GM19372 (cell line): ENCODE measurements around the gene COBL.

Experiments used
- ATAC-seq: cut with Tn5 transposase; IDR thresholded peaks from one replicate; pipeline ENCODE4 v1.9.1; 2021; ENCODE audit warnings: mild to moderate bottlenecking, low read depth, moderate library complexity; ENCODE audit not compliant: unreplicated experiment

Gene COBL

GRCh38 chr7:51236470-51237132 is 80.0 kb downstream of the COBL start:
- ATAC-seq: no peak

DNA sequence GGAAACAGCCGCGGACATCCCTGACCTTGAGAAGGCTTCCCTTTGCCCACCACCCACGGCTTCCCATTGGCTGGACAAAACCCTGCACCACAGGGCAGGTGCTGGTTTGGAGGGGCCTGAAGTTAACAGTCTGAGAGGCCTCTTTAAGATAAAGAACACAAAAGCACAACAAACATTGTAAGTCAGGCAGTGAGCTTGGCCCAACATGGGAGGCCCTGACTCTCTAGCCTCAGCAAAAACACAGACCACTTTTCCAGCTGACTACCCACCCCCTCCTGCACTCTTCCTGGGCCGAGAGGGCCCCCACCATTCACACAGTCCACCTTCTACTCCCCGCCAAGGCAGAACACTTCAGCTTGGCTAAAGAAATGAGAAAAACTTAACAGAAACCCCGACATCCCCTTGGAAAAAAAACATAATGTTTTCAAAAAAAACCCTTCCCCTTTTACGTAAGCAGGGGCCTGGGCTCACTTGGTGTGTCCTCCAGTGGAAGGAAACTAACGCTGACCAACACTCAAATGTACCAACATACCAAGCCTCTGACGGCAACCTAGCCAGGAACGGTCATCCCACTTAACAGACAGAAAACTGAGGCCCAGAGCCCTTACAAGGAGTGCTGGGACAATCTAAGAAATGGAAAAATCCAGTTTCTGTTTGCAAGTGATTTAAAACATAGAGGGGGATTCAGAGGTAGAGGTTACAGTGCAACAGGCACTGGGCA is 80.9 kb downstream of the COBL start:
- no peak for ATAC-seq

- ATAC-seq: no peak
These were observed 81.8 kb downstream of the COBL start for GRCh38 chr7:51234609-51235308.

DNA sequence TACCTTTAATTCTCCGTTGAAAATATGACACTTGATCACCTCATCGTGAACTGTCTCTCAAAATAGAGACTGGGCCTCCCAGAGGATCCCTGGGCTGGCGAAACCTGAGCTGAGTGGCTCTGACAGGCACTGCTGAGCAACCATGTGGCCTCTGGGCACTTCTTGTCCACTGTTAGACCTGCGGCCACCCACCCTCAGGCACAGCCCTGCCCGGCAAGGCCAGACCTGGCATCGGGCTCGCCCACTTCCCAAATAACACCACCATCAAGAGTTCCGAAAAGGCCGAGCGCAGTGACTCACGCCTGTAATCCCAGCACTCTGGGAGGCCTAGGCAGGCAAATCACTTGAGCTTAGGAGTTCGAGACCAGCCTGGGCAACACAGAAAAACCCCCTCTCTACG is 82.5 kb downstream of the COBL start:
- ATAC-seq: no peak

DNA sequence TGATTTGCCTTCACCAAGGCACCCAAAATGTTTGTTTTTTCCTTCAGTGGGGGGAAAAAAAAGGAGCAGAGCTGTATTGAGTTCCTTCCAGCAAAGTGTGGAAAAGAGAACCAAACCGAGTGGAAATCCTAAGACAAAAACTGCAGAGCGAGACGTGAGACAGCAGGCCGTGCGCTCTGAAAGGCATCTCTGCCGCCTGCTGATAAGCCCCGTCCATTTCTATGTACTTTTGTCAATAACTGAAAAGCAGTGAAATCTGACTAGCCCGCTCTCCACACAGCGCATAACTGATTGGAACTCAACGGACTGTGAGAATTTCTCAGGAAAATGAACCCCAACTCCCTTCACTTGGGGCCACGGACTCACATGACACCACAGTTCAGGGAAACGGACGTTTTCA is 83.2 kb downstream of the COBL start:
- ATAC-seq: no peak

DNA sequence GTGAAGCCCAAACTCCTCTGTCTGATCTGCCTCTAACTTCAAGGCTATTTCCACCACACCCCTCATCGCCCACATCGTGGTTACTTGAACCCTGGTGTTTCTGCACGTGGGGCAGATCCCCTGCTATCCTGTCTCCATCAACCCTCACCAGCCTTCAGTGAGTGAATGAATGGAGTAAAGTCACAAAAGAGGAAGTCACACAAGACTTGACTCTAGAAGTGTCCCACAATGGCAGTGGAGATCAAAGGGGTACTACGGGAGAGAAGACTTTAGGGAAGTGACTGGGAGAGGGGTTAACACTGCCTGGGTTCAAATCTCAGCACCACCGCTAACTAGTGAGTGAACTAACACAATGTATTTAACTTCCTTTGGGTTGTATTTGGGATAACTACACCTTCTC is 85.9 kb downstream of the COBL start:
- ATAC-seq: no peak

- ATAC-seq: no peak
These were observed 86.3 kb downstream of the COBL start for GRCh38 chr7:51230324-51230625.

DNA sequence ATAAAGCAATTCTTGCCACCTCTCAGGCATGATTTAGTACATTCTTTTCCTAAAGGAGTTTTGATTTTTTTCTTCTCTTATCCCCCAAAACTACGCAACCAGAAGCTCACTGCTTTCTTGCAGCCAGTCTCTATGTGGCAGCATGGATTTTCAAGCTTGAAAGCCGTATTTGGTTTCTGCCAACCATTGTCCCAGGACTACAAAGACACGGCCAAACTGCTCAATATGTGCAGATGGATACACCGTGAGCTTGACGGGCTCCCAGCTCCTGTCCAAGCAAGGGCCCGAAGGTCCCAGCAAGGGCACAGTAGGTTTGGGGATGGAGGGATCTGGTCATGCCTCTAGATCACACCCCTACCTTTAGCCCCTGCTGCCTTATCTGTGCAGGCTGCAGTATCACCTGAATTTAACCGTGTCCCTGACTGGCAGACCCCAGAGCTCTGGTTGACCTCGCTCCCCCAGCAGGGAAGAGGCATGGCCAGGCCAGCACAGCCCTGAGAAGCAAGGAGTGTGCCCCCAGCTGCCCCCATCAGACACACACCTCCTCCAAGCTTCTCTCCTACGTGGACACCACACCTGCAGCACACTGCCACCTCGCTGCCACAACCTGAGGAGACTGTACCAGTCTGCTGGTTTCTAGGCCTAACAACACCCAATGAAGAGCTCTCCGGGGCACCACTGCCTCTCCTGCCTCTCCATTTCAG is 86.8 kb downstream of the COBL start:
- ATAC-seq: no peak

DNA sequence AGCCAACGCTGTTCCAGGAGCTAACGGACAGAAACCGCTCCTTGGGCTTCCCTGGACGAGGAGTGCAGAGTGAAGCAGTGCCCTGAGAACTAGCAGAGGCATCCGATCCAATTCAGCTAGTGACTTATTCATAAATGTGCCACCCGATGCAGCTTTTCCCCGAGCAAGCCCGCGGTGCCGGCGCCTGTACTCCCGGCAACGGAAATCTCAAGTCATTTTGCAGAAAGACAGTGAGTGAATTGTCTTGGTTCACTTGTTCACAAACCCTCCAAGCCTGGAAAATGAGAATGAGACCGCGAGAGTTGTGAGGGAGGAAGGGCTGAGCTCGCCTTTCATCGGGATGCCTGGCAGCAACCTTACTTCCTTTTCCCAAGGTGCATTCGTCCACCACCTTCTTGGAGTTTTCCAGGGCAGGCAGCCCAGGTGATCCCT is 87.5 kb downstream of the COBL start:
- no peak for ATAC-seq

DNA sequence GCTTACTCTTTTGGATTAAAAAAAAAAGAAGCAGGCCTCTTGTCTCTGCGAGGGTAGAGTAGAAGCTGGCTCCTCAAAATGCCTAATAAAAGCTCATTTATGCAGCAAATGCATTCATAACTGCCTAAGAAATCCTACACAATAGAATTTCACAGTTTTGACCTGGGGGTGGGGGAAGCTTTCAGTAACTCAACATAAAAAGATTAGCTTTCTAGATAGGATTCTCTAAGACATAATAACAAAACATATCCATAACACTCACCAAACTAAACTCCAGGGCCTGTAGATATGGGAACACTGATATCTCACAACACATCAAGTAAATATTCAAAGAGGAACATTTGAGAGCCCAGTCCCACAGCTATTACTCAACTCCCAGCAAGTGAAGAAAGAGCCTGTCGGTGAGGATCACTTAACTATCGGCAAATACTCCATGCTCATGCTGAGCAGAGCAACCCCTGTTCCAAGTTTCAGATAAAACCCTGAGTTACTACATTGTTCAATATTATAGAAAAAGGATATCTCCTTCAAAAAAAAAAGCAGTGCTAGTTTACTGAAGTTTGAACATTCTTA is 88.1 kb downstream of the COBL start:
- ATAC-seq: no peak

- no peak for ATAC-seq
These were observed 88.7 kb downstream of the COBL start for GRCh38 chr7:51227861-51228260.

DNA sequence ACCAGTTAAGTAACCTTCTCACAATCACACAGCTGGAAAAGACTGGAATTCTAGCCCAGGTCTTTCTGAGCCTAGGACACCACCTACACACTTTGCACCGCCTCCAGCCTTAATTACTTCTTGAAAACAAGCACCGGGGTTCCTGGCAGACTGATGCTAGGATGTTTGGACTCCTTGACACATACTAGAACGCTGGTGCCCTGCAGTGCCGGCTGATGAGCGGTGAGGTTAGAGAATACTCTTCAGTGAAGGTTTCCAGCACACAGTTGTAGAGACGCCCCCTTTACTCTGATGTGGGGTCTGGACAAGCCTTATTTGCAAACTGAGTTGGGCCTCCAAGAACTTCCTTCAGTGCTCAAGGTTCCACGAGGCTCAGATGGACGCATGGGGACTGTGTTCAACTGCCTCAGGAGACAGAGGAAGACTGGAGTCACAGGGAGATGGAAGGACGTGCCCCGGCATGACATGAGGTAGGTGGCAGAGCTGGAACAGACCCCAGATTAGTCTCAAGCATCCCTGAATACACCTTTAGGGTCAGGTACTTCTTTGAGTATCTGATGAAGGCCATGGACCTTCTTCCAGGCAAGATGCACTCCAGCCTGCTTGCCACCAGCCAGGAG is 89.6 kb downstream of the COBL start:
- ATAC-seq: no peak

DNA sequence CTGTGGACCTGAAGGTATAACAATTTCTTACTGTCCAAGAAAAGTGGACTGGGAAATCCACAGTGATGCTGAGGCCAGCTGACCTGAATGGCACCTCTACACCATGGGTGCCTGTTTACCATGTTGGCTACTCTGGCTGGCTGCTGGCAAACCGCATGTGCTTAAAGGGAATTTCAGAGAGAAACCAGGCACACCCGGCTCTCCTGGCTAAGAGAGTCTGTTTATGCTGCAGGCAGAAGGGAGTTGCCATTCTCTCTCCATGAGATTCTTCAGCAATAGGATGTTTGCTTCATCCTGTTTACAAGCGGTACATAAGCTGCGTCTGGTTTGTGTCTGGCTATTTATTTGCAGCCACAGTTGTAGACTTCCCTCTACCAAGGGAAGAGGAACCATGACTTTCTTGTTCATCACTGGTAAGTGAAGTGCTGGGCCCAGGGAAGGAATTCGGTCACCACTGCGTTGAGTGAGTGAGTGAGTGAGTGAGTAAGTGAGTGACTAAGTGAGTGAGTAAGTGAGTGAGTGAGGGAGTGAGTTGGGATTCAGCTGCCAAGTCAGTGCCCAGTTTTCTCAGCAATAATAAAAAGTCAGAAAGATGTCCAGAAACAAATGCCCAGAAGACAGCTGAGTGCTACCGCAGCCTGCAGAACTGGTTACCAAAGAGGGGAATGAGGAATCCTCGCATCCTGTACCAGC is 90.4 kb downstream of the COBL start:
- ATAC-seq: no peak

DNA sequence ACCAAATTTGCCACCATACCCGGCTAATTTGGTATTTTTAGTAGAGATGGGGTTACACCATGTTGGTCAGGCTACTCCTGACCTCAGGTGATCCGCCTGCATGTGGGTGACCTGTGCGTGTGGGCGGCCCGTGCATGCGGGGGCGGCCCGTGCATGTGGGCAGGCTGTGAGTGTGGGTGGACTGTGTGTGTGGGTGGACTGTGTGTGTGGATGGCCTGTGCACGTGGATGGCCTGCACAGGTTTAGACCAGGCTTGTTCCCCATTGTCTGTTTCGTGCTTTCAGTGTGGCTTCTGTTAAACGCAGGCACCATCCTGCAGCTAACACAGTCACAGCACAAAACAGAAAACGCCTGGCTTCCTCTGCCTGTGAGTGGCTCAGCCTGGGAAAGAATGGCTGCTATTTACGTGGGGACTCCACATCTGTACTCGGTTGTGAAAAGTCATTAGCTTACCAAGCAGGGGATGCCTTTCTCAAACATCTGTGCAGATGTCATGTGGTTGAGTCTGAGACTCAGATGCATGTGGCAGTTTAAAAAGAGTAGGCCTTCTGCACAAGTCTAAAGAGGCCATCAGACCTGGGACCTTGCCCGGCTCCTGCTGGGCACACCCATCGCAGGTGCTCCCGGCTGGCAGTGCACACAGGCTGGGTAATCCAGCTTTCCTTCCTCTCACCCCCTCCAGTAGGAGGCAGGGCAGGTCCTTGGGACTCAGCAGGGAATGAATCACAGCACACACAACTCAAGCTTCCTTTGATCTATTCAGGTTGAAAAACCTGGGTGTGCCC is 91.6 kb downstream of the COBL start:
- no peak for ATAC-seq

- no peak for ATAC-seq
These were observed 93.1 kb downstream of the COBL start for GRCh38 chr7:51223505-51223904.

- no peak for ATAC-seq
These were observed 93.7 kb downstream of the COBL start for GRCh38 chr7:51222916-51223315.

- no peak for ATAC-seq
These were observed 96.4 kb downstream of the COBL start for GRCh38 chr7:51220226-51220625.

DNA sequence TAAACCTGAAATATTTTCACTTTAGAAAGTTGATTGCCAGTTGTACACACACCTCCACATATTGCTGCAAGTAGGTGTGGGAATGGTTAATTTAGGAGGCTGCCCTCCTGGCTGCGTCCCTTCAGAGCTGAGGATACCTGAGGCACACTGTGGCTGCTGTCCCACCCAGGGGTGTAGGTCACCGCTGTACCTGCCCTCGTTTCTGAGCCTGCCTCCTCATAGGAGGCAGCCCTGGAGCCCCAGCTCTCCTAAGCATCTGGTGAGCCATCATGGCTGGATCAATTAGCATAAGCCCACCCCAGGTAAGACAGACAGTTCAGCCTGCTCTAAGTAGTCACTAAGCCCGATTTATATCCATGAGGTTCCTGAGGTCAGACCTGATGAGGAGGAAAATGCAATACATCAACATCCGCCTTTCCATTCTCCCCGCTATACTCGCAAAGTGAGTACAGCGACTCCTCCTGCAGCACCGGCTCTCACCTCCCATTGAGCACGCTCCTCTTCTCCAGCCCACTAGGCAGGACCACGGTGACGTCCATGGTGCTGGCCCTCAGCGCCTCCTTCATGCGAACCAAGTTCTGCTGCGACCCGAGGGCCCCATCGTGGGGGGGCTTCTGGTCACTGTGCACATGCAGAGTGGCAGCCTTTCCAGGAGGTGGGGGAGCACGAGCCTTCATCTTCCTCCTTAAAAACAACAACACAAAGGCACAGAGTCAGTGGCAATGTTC is 97.2 kb downstream of the COBL start:
- no peak for ATAC-seq

GRCh38 chr7:51217804-51218203 is 98.8 kb downstream of the COBL start:
- ATAC-seq: no peak
